ENCODE measurements around the gene TRMT10B. TPM values are rescaled to one million over a fixed set of nuclear protein-coding genes. Genes with fewer than 3 reads are reported as not detected.

The TRMT10B gene
- polyA plus RNA-seq (2012; ENCODE audit: missing spikeins) = 8.0 TPM

DNA sequence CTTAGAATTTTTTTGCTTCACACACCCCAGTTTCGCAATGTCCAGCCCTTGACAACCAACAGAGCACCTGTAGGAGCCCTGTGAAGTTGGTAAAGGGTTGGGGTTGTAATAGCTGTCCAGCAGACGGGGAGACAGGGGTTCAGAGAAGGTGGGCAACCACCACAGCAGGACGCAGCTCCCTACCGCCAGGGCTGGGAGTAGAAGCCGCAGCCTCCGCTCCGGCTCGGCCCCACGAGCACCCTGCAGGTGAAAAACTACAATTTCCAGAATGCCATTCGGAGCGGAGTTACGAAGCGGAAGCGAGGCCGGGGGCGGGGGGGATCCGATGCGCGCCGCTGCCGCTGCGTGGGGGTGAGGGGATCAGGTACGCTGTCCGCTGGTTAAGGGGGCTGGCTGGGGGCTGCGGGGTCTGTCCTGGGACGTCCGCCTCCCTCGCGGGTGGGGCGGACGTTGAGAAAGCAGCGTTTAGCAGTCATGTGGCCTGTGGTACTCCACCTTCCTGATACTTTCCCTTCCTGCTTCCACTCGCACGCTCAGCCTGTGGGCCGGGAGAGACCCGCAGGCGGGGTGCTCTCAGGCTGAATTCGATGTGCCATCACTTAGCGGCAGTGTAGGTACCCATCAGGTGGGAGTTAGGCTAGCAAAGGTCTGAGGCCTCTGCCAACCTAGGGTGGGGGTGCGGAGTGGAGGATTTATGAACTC, at the start of gene TRMT10B:
TSS of gene TRMT10B (plus strand) at position 317 of the 702 bp plus-strand sequence. CDS start 8,127 bp downstream, outside the sequence.
- peak; percentile 81 for DNase-seq (ENCODE audit: insufficient read length)
- peak; percentile 89 for FAIRE-seq
- TF ChIP-seq POLR2AphosphoS5 (IDR thresholded peaks at IDR 0.05; ENCODE audit: low read depth, low read length) = 0 out of 2 replicates have a peak, but pooled peaks have one; percentile 37
- 0 out of 2 replicates have a peak, but pooled peaks have one; percentile 13 for TF ChIP-seq TAF1 (IDR thresholded peaks at IDR 0.05; ENCODE audit: borderline replicate concordance, low read depth, low read length)
- TF ChIP-seq POLR2A (IDR thresholded peaks at IDR 0.05; ENCODE audit: low read depth, low read length) = peak; percentile 67; the same call in 1 of the 2 replicates

GRCh38 chr9:37705787-37706186, 47.8 kb upstream of the TRMT10B start:
- no peak for FAIRE-seq
- no peak for DNase-seq (ENCODE audit: insufficient read length)
- no peak for TF ChIP-seq TAF1 (IDR thresholded peaks at IDR 0.05; ENCODE audit: borderline replicate concordance, low read depth, low read length)
- TF ChIP-seq POLR2A (IDR thresholded peaks at IDR 0.05; ENCODE audit: low read depth, low read length) = no peak
- TF ChIP-seq POLR2AphosphoS5 (IDR thresholded peaks at IDR 0.05; ENCODE audit: low read depth, low read length) = no peak

GRCh38 chr9:37706290-37706689, 47.3 kb upstream of the TRMT10B start:
- DNase-seq (ENCODE audit: insufficient read length) = no peak
- TF ChIP-seq TAF1 (IDR thresholded peaks at IDR 0.05; ENCODE audit: borderline replicate concordance, low read depth, low read length) = no peak
- TF ChIP-seq POLR2AphosphoS5 (IDR thresholded peaks at IDR 0.05; ENCODE audit: low read depth, low read length) = no peak
- TF ChIP-seq POLR2A (IDR thresholded peaks at IDR 0.05; ENCODE audit: low read depth, low read length) = no peak
- no peak for FAIRE-seq

DNA sequence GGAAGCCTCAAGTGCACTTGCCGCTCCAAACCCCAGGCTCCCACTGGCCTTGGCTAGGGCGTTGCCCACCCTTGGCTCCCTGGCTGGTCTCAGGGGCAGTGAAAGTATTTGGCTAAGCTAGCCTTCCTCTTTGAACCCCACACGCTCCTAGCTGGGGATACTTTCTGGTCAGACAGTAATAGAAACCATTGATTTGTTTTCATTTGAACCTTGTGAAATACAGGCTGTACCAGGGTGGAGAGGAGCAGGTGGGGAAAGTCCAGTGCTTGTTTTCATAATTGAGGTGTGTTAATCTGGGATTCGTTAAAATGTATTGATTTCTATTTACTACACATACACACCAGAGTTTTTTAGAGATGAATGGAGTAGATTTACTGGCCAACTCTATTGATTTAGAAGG, 45.9 kb upstream of the TRMT10B start:
- DNase-seq (ENCODE audit: insufficient read length) (no peak), FAIRE-seq (no peak)
- TF ChIP-seq TAF1 (IDR thresholded peaks at IDR 0.05; ENCODE audit: borderline replicate concordance, low read depth, low read length) (no peak), POLR2A (IDR thresholded peaks at IDR 0.05; ENCODE audit: low read depth, low read length) (no peak), POLR2AphosphoS5 (IDR thresholded peaks at IDR 0.05; ENCODE audit: low read depth, low read length) (no peak)

- DNase-seq (ENCODE audit: insufficient read length) (no peak), FAIRE-seq (no peak)
- TF ChIP-seq POLR2A (IDR thresholded peaks at IDR 0.05; ENCODE audit: low read depth, low read length) (no peak), POLR2AphosphoS5 (IDR thresholded peaks at IDR 0.05; ENCODE audit: low read depth, low read length) (no peak), TAF1 (IDR thresholded peaks at IDR 0.05; ENCODE audit: borderline replicate concordance, low read depth, low read length) (no peak)
Observed at GRCh38 chr9:37710046-37710445, 43.6 kb upstream of the TRMT10B start.

DNA sequence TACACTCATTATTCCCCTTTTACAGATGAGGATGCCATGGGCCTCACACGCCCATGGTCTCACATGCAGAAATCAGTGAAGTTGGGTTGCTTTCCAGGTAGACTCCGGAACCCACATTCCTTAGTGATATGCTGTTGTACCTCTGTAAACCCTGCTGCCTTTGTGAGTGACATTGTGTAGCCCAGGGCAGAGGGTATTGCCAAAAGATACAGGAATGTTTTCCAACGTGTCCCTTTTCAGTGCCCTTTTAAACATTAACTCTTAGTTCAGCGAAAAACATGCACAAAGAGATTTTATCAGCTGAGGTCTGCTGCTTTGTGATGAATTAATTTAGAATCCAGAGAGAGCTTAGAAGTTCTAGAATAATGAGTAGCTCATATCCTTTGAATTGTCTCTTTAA, 38.3 kb upstream of the TRMT10B start:
- DNase-seq (ENCODE audit: insufficient read length) (no peak), FAIRE-seq (no peak)
- TF ChIP-seq TAF1 (IDR thresholded peaks at IDR 0.05; ENCODE audit: borderline replicate concordance, low read depth, low read length) (no peak), POLR2A (IDR thresholded peaks at IDR 0.05; ENCODE audit: low read depth, low read length) (no peak), POLR2AphosphoS5 (IDR thresholded peaks at IDR 0.05; ENCODE audit: low read depth, low read length) (no peak)

- TF ChIP-seq TAF1 (IDR thresholded peaks at IDR 0.05; ENCODE audit: borderline replicate concordance, low read depth, low read length) (no peak), POLR2A (IDR thresholded peaks at IDR 0.05; ENCODE audit: low read depth, low read length) (no peak), POLR2AphosphoS5 (IDR thresholded peaks at IDR 0.05; ENCODE audit: low read depth, low read length) (no peak)
- FAIRE-seq (no peak), DNase-seq (ENCODE audit: insufficient read length) (no peak)
Observed at GRCh38 chr9:37715991-37716505, 37.6 kb upstream of the TRMT10B start.

DNA sequence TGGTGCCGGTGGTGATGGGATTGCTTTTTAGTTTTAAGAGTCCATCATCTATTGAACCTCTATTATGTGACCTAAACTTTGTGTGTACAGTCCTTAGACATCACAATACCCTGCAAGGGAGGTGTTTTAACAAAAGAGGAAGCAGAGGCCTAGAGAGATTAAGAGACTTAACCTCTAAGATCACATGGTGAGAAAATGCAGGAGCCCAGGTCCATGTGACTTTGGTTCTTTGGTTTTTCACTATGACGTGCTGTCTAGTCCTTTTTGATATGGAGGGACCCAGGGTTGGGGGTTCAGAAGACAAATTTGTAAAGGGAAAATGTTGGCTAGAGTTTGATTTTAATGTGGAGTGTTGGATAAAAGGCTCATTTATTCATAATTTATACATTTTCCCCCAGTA, 34.1 kb upstream of the TRMT10B start:
- DNase-seq (ENCODE audit: insufficient read length) = no peak
- no peak for TF ChIP-seq POLR2AphosphoS5 (IDR thresholded peaks at IDR 0.05; ENCODE audit: low read depth, low read length)
- TF ChIP-seq TAF1 (IDR thresholded peaks at IDR 0.05; ENCODE audit: borderline replicate concordance, low read depth, low read length) = no peak
- no peak for TF ChIP-seq POLR2A (IDR thresholded peaks at IDR 0.05; ENCODE audit: low read depth, low read length)
- no peak for FAIRE-seq

- DNase-seq (ENCODE audit: insufficient read length) (no peak), FAIRE-seq (no peak)
- TF ChIP-seq POLR2A (IDR thresholded peaks at IDR 0.05; ENCODE audit: low read depth, low read length) = no peak
- no peak for TF ChIP-seq TAF1 (IDR thresholded peaks at IDR 0.05; ENCODE audit: borderline replicate concordance, low read depth, low read length)
- no peak for TF ChIP-seq POLR2AphosphoS5 (IDR thresholded peaks at IDR 0.05; ENCODE audit: low read depth, low read length)
Observed at GRCh38 chr9:37727013-37727412, 26.6 kb upstream of the TRMT10B start.

- no peak for FAIRE-seq
- DNase-seq (ENCODE audit: insufficient read length) = no peak
- TF ChIP-seq POLR2AphosphoS5 (IDR thresholded peaks at IDR 0.05; ENCODE audit: low read depth, low read length) (no peak), POLR2A (IDR thresholded peaks at IDR 0.05; ENCODE audit: low read depth, low read length) (no peak), TAF1 (IDR thresholded peaks at IDR 0.05; ENCODE audit: borderline replicate concordance, low read depth, low read length) (no peak)
Observed at GRCh38 chr9:37729499-37729898, 24.1 kb upstream of the TRMT10B start.

DNA sequence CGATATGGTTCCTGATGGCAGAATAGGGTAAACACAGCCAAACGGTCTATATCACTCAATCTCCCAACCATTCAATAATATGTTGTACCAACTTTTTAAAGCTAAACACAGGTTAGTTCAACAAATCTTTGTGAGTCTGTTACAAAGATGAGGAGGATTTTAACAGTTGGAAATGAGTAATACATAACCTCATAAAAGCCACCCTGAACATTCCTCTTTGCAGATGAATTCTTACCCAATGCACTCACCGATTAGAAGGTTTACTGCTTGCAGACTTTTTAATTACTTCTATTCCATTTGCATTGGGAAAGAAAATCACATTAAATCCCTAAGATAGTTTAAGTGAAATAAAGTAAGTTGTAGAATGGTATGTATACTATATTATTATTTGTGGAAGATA, 23.3 kb upstream of the TRMT10B start:
- TF ChIP-seq POLR2AphosphoS5 (IDR thresholded peaks at IDR 0.05; ENCODE audit: low read depth, low read length) = no peak
- TF ChIP-seq POLR2A (IDR thresholded peaks at IDR 0.05; ENCODE audit: low read depth, low read length) = no peak
- TF ChIP-seq TAF1 (IDR thresholded peaks at IDR 0.05; ENCODE audit: borderline replicate concordance, low read depth, low read length) = no peak
- DNase-seq (ENCODE audit: insufficient read length) = no peak

GRCh38 chr9:37730839-37731238, 22.8 kb upstream of the TRMT10B start:
- FAIRE-seq (no peak), DNase-seq (ENCODE audit: insufficient read length) (no peak)
- TF ChIP-seq TAF1 (IDR thresholded peaks at IDR 0.05; ENCODE audit: borderline replicate concordance, low read depth, low read length) (no peak), POLR2AphosphoS5 (IDR thresholded peaks at IDR 0.05; ENCODE audit: low read depth, low read length) (no peak), POLR2A (IDR thresholded peaks at IDR 0.05; ENCODE audit: low read depth, low read length) (no peak)

More for the DNA sequence above, 23.3 kb upstream of the TRMT10B start:
- FAIRE-seq = no peak
